ENCODE results near the gene C1orf21.

The C1orf21 gene

GRCh38 chr1:184483101-184483683 lies 96.4 kb downstream of the C1orf21 start:
- no peak for DNase-seq (ENCODE audit: low read depth in 2 of 3, low spot score in 1 of 3)

GRCh38 chr1:184485751-184486723 lies 99.2 kb downstream of the C1orf21 start:
- DNase-seq (ENCODE audit: low read depth in 2 of 3, low spot score in 1 of 3): no peak

DNA sequence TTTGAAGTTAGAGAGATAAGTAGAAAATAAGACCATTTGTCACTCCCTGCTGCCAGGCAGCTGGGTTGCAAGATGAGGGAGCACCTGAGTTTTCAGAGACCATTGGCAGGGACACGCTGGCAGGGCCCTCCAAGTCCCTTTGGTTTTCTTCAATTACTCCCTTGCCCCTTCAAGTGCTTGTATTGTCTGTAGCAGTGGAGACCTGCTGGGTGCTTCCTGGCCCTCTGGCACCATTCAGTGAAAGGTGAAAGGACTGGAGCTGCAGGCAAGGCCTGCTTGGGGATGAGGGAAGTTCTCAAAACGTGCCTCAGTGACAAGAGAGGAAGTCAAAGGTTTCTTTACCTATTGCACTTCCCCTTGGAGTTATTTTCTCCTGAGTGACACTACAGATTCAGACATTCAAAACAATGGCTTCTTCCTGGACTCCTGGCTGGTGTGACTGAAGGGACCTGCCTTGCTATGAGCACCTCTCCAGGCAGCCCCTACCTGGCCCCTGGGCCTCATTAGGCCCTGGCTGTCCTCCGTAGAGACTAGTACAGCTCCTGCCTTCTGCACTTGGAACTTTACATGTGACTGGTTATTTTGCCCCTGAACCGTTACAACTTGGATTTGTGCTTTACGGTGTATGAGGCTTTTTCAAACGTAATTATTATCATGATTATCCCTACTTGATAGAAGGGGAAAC lies 100.1 kb downstream of the C1orf21 start:
- no peak for DNase-seq (ENCODE audit: low read depth in 2 of 3, low spot score in 1 of 3)

- DNase-seq (ENCODE audit: low read depth in 2 of 3, low spot score in 1 of 3): no peak
Observed at GRCh38 chr1:184487531-184488193, 100.8 kb downstream of the C1orf21 start.

DNA sequence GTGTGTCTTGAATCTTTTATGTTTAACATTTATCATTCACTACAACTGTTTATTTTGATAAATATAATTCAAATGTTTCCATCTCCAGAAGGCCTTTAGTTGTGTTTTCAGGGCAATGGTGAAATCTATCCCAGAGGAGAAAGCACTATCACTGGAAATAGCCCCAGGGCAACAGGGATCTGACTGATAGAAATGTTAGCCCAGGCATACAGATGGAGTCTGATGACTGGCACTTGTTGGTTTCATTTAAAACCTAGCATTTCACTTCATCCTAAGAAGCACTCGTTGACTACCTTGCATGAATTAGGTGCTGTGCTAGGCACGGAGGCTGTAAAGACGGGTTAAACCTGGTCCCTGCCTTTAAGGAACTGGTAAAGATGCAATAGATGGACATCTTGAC lies 103.1 kb downstream of the C1orf21 start:
- DNase-seq (ENCODE audit: low read depth in 2 of 3, low spot score in 1 of 3): no peak

GRCh38 chr1:184492536-184492935 lies 105.7 kb downstream of the C1orf21 start:
- no peak for DNase-seq (ENCODE audit: low read depth in 2 of 3, low spot score in 1 of 3)

DNA sequence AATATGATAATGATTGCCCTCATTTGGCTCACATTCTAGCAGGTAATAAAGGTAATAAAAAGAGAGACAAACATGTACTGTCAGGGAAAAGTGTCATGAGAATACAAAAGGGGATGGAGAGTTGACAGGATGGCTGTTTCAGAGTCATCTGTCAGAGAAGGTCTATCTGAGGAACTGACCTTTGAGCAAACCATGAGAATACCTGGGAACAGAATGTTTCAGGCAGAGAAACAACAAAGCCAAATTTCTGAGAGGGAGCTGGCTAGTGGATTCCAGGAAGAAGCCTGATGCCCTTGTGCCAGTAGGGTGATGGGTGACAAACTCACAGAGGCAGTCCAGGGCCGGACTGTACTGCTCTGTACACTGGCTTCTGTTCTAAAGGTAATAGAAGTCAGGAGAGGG lies 107.2 kb downstream of the C1orf21 start:
- DNase-seq (ENCODE audit: low read depth in 2 of 3, low spot score in 1 of 3): no peak

GRCh38 chr1:184494929-184495328 lies 108.1 kb downstream of the C1orf21 start:
- no peak for DNase-seq (ENCODE audit: low read depth in 2 of 3, low spot score in 1 of 3)

- DNase-seq (ENCODE audit: low read depth in 2 of 3, low spot score in 1 of 3): no peak
Observed at GRCh38 chr1:184497959-184498723, 111.3 kb downstream of the C1orf21 start.

DNA sequence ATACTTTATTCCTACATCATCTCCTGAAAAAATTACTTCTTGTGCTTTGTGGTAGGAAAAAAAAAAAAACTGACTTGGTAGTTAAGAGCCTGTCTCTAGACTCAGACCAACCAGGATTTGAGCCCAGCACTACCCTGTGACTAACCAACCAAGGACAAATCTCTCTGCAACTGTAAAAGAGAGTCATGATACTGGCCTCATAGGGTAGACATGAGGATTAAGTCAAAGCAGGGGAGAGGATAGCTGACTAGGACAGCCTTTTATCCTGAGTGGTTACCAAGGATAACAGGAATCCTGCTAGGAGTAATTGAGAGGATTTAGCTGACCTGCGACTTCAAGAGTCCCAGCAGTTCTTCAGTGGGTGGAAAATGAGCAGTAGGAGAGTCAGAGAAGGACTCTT lies 112.8 kb downstream of the C1orf21 start:
- DNase-seq (ENCODE audit: low read depth in 2 of 3, low spot score in 1 of 3): no peak

GRCh38 chr1:184502161-184502560 lies 115.3 kb downstream of the C1orf21 start:
- no peak for DNase-seq (ENCODE audit: low read depth in 2 of 3, low spot score in 1 of 3)

DNA sequence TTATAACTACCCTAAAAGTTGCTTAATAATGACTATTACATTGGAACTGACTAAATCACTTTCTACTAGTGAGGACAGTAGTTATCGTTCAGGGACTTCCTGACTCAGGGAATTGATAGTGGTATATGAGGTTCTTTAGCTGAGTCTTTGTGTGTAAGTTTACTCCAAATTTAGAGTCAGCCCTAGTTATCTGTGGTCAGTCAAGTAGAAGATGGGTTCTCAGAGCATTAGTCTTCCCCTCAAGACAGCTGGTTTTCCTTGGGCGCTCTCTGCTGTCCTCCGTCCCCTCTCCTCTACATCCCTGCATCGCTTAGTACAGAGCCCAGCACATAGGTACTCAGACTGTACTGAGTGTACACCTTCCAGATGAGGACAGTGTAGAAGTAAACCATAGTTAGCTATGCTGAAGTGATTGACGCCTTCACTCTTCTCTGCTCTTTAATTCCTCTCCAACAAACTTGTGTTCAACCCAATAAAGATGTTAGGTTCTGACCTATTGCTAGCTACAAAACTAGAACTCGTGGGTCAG lies 116.5 kb downstream of the C1orf21 start:
- DNase-seq (ENCODE audit: low read depth in 2 of 3, low spot score in 1 of 3): no peak

GRCh38 chr1:184504040-184504954 lies 117.5 kb downstream of the C1orf21 start:
- no peak for DNase-seq (ENCODE audit: low read depth in 2 of 3, low spot score in 1 of 3)

GRCh38 chr1:184504955-184505338 lies 118.1 kb downstream of the C1orf21 start:
- DNase-seq (ENCODE audit: low read depth in 2 of 3, low spot score in 1 of 3): no peak

DNA sequence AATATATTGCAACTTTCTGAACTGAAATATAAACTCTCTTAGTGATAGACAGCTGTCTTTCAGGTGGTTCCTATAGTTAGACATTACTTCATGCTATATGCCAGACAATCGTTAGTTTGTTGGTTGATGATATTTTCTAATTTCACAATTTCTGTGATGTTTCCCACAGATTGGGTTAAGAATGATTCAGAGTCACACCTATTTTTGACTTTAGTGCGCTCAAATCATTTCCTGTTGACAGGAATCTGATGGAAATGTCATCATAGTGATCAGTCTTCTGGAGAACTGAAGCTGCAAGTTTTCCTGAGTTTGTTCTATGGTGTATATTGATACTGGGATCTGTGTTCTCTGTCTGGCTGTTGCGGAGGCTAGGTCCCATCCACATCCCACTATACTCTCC lies 119.7 kb downstream of the C1orf21 start:
- no peak for DNase-seq (ENCODE audit: low read depth in 2 of 3, low spot score in 1 of 3)

GRCh38 chr1:184507165-184507564 lies 120.3 kb downstream of the C1orf21 start:
- no peak for DNase-seq (ENCODE audit: low read depth in 2 of 3, low spot score in 1 of 3)

DNA sequence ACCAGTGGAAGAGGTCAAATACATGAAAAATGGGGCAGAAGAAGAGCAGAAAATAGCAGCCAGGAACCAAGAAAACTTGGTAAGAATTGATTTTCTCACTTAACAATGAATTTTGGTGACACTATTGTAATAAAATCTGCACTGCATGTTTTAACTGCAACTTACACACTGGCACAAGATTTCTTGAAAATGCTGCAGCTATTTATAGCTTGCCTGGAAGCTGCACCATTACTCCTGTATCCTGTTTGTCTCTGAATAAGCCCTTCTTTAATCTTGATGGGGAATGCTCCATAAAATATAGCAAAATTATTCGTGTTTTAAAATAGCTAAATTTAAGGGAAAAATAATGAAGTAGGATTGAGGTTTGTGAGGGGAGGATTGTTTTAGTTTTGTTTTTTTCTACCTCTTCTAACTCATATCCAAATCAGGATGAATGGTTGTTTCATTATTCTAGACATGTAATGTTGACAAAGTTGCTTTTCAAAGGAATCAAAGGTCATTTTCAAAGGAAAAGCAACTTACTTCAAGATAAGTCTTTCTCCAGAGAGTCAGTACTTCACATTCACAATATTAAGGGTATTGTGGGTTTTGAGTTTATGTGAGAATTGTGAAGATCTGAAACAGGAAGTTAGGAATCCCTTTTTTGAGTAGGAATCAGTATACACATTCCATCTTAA lies 120.9 kb downstream of the C1orf21 start:
- DNase-seq (ENCODE audit: low read depth in 2 of 3, low spot score in 1 of 3): no peak

- no peak for DNase-seq (ENCODE audit: low read depth in 2 of 3, low spot score in 1 of 3)
Observed at GRCh38 chr1:184509105-184509504, 122.3 kb downstream of the C1orf21 start.

- no peak for DNase-seq (ENCODE audit: low read depth in 2 of 3, low spot score in 1 of 3)
Observed at GRCh38 chr1:184510110-184510509, 123.3 kb downstream of the C1orf21 start.

Data from stimulated activated CD4-positive, alpha-beta T cell treated with anti-CD3 and anti-CD28 coated beads, Interleukin-12 subunit alpha, Interleukin-12 subunit beta, amount 100 ng/mL, for 48 hours (primary cell).